SJCRH30 (cell line): Measurements from ENCODE around the gene LHX1. TPM values are rescaled to one million over a fixed set of nuclear protein-coding genes. Genes with fewer than 3 reads are reported as not detected.
A peak's percentile ranks its signal among the peaks of the same experiment; 100 is the strongest.

Experiments
- DNase-seq, 2 experiments: peaks; one replicate each; pipeline ENCODE4 v3.0.0-alpha.2; 2015 to 2020
- H3K27ac ChIP-seq: fragments of 250-450 bp; sonication (Bioruptor Pico); 2 replicates; pipeline ENCODE4 v1.5.1; 2020; ENCODE audit warnings: mild to moderate bottlenecking, moderate library complexity
- H3K27me3 ChIP-seq: fragments of 250-450 bp; sonication (Bioruptor Pico); 2 replicates; pipeline ENCODE4 v1.5.1; 2020; ENCODE audit warnings: mild to moderate bottlenecking, moderate library complexity
- H3K36me3 ChIP-seq: fragments of 250-450 bp; sonication (Bioruptor Pico); 2 replicates; pipeline ENCODE4 v1.5.1; 2020; ENCODE audit warnings: mild to moderate bottlenecking, moderate library complexity
- H3K4me1 ChIP-seq: fragments of 250-450 bp; sonication (Bioruptor Pico); 2 replicates; pipeline ENCODE4 v1.5.1; 2020; ENCODE audit warnings: mild to moderate bottlenecking, moderate library complexity
- H3K4me3 ChIP-seq: fragments of 250-450 bp; sonication (Bioruptor Pico); 2 replicates; pipeline ENCODE4 v1.5.1; 2020; ENCODE audit warnings: mild to moderate bottlenecking, moderate library complexity
- H3K9me3 ChIP-seq: fragments of 250-450 bp; sonication (Bioruptor Pico); replicated peaks from 2 replicates; pipeline ENCODE4 v1.5.1; 2020; ENCODE audit warnings: mild to moderate bottlenecking, moderate library complexity
- total RNA-seq: library from RNA; depleted of rRNA; stranded (reverse); fragments of >200 nt; shearing (Covaris generic); gene quantifications from 2 replicates; pipeline ENCODE4 v1.2.3, GENCODE V29; 2014

Gene LHX1
- total RNA-seq, 1 experiment from 2014 or later: 0.59 TPM

DNA sequence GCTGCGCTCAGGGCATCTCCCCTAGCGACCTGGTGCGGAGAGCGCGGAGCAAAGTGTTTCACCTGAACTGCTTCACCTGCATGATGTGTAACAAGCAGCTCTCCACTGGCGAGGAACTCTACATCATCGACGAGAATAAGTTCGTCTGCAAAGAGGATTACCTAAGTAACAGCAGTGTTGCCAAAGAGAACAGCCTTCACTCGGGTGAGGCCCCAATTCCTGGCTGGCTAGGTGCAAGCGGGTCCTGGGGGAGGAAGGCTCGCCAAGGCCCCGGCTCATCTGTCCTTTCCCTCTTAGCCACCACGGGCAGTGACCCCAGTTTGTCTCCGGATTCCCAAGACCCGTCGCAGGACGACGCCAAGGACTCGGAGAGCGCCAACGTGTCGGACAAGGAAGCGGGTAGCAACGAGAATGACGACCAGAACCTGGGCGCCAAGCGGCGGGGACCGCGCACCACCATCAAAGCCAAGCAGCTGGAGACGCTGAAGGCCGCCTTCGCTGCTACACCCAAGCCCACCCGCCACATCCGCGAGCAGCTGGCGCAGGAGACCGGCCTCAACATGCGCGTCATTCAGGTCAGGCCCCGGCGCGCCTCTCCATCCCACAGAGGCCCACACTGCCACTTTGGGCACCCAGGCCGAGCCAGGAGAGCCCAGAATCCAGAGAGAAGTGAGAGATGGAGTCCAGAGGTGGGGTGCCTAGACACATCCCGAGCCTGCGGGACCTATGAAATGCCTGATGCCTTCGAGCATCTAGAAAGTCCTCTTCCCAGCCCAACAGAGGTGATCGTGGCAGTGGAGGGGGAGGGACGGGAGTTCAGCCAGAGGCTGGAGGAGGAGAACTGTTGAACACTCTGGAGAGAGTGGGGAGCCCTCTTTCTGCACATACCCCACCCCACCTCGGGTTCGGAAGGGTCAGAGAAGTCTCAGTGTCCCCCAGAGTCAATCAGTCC lies 3.3 kb downstream of the LHX1 start:
- DNase-seq: no peak
- peaks cover 17% of the 10 kb centered on the region for H3K27me3 ChIP-seq
- H3K36me3 ChIP-seq: no peaks in the 10 kb centered on the region
- no peak overlapping the region for H3K27ac ChIP-seq
- no peak overlapping the region for H3K4me3 ChIP-seq
- no peaks in the 10 kb centered on the region for H3K4me1 ChIP-seq
- H3K9me3 ChIP-seq: no peaks in the 10 kb centered on the region

GRCh38 chr17:36941265-36942010 lies 4.2 kb downstream of the LHX1 start:
- Histone ChIP-seq H3K4me3 (no peak overlapping the region), H3K27ac (no peak overlapping the region), H3K4me1 (no peaks in the 10 kb centered on the region), H3K27me3 (peaks cover 17% of the 10 kb centered on the region), H3K36me3 (no peaks in the 10 kb centered on the region), H3K9me3 (no peaks in the 10 kb centered on the region)
- no peak for DNase-seq

DNA sequence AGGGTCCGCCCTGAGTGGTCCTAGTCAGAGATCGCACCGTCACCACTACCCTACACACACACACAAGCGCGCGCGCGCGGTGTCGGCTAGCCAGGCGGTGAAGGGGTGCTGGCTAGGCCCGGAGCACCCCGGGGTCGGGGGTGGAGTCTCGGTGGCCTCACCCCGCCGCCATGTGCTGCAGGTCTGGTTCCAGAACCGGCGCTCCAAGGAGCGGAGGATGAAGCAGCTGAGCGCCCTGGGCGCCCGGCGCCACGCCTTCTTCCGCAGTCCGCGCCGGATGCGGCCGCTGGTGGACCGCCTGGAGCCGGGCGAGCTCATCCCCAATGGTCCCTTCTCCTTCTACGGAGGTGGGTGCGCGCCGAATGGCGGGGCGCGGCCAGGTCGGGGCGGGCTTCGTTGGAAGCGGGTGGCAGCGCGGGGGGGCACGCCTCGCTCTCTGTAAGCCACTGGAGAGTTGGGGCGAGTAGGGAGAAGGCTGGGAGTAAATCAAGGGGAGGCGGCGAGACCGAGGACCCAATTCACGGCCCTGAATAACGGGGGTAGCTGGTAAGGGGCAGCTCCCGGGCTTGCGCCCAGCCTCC lies 4.8 kb downstream of the LHX1 start:
- DNase-seq: no peak
- H3K4me3 ChIP-seq: no peak overlapping the region
- H3K27me3 ChIP-seq: peaks cover 16% of the 10 kb centered on the region

GRCh38 chr17:36942631-36943125 lies 5.4 kb downstream of the LHX1 start:
- DNase-seq: no peak
- Histone ChIP-seq H3K4me3 (no peak overlapping the region), H3K27me3 (peaks cover 10% of the 10 kb centered on the region)

More for the DNA sequence above, 4.8 kb downstream of the LHX1 start:
- no peaks in the 10 kb centered on the region for H3K9me3 ChIP-seq
- no peaks in the 10 kb centered on the region for H3K4me1 ChIP-seq
- H3K27ac ChIP-seq: no peak overlapping the region
- H3K36me3 ChIP-seq: no peaks in the 10 kb centered on the region

GRCh38 chr17:36943250-36944191 lies 6.2 kb downstream of the LHX1 start:
- H3K27me3 ChIP-seq: peaks cover 2% of the 10 kb centered on the region; the same call in 1 of the 2 replicates
- H3K36me3 ChIP-seq: no peaks in the 10 kb centered on the region
- no peak overlapping the region for H3K27ac ChIP-seq
- H3K4me3 ChIP-seq: no peak overlapping the region
- no peak for DNase-seq
- no peaks in the 10 kb centered on the region for H3K9me3 ChIP-seq
- peaks cover 3% of the 10 kb centered on the region; the same call in 1 of the 2 replicates for H3K4me1 ChIP-seq

More at GRCh38 chr17:36942631-36943125, 5.4 kb downstream of the LHX1 start:
- H3K4me1 ChIP-seq: no peaks in the 10 kb centered on the region; the same call in 1 of the 2 replicates
- no peak overlapping the region for H3K27ac ChIP-seq
- H3K9me3 ChIP-seq: no peaks in the 10 kb centered on the region
- H3K36me3 ChIP-seq: no peaks in the 10 kb centered on the region

DNA sequence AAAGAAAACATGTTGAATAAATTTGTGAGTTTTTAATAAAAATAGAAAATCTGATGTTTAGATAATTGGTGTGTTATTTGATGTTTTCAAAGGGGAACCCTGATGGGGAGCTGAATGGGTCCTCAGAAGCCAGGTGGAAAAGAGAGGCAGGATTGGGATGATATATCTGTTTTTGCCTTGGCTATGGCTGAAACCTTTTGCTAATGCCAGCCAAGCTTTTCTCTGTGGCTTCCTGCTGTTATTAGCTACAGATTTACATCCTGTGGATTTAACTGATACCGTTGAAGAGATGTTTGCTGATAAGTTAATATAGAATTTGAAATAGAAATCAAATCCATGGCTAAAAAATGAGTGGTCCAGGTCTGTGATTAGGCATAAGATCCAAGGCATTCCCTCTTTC lies 7.3 kb downstream of the LHX1 start:
- H3K27me3 ChIP-seq: no peaks in the 10 kb centered on the region
- H3K36me3 ChIP-seq: no peaks in the 10 kb centered on the region
- no peak overlapping the region for H3K27ac ChIP-seq
- H3K4me1 ChIP-seq: peaks cover 3% of the 10 kb centered on the region; the same call in 1 of the 2 replicates
- no peak for DNase-seq
- H3K9me3 ChIP-seq: no peaks in the 10 kb centered on the region
- no peak overlapping the region for H3K4me3 ChIP-seq

GRCh38 chr17:36945140-36945539 lies 7.9 kb downstream of the LHX1 start:
- Histone ChIP-seq H3K4me1 (peaks cover 3% of the 10 kb centered on the region; the same call in 1 of the 2 replicates), H3K27me3 (no peaks in the 10 kb centered on the region), H3K36me3 (no peaks in the 10 kb centered on the region), H3K27ac (no peak overlapping the region), H3K4me3 (no peak overlapping the region), H3K9me3 (no peaks in the 10 kb centered on the region)
- no peak for DNase-seq

GRCh38 chr17:36945959-36946725 lies 8.9 kb downstream of the LHX1 start:
- no peak for DNase-seq
- no peak overlapping the region for H3K27ac ChIP-seq
- peaks cover 7% of the 10 kb centered on the region; the same call in 1 of the 2 replicates for H3K36me3 ChIP-seq
- H3K4me3 ChIP-seq: no peak overlapping the region
- no peaks in the 10 kb centered on the region for H3K27me3 ChIP-seq
- peaks cover 3% of the 10 kb centered on the region; the same call in 1 of the 2 replicates for H3K4me1 ChIP-seq
- no peaks in the 10 kb centered on the region for H3K9me3 ChIP-seq

- peaks cover 3% of the 10 kb centered on the region; the same call in 1 of the 2 replicates for H3K4me1 ChIP-seq
- H3K27me3 ChIP-seq: no peaks in the 10 kb centered on the region
- no peak for DNase-seq
- H3K9me3 ChIP-seq: no peaks in the 10 kb centered on the region
- no peak overlapping the region for H3K27ac ChIP-seq
- H3K36me3 ChIP-seq: peaks cover 12% of the 10 kb centered on the region
- no peak overlapping the region for H3K4me3 ChIP-seq
Observed at GRCh38 chr17:36946726-36947091, 9.4 kb downstream of the LHX1 start.

- peak overlapping the region; percentile 76 for H3K4me3 ChIP-seq
- no peak for DNase-seq
- no peaks in the 10 kb centered on the region for H3K9me3 ChIP-seq
- H3K4me1 ChIP-seq: peaks cover 3% of the 10 kb centered on the region; the same call in 1 of the 2 replicates
- peak overlapping the region; percentile 77; the same call in 1 of the 2 replicates for H3K27ac ChIP-seq
- H3K36me3 ChIP-seq: peaks cover 26% of the 10 kb centered on the region
- H3K27me3 ChIP-seq: no peaks in the 10 kb centered on the region
Observed at GRCh38 chr17:36947922-36948716, 10.8 kb downstream of the LHX1 start.

GRCh38 chr17:36948717-36949460 lies 11.6 kb downstream of the LHX1 start, which contains the start of gene AATF:
Gene AATF (plus strand): TSS chr17:36948954. CDS start chr17:36949126, 172 bp downstream.
- DNase-seq: peak; percentile 97 to 98
- H3K9me3 ChIP-seq: no peaks in the 10 kb centered on the region
- peak within 1 kb of the TSS; percentile 76 for H3K4me3 ChIP-seq
- peak within 1 kb of the TSS; percentile 77 for H3K27ac ChIP-seq
- H3K36me3 ChIP-seq: peaks cover 32% of the 10 kb centered on the region
- H3K27me3 ChIP-seq: no peaks in the 10 kb centered on the region
- H3K4me1 ChIP-seq: peaks cover 3% of the 10 kb centered on the region; the same call in 1 of the 2 replicates

GRCh38 chr17:36949461-36949927 lies 12.2 kb downstream of the LHX1 start:
- peak overlapping the region; percentile 77 for H3K27ac ChIP-seq
- DNase-seq: no peak

More at GRCh38 chr17:36949461-36949927, 12.2 kb downstream of the LHX1 start:
- H3K36me3 ChIP-seq: peaks cover 37% of the 10 kb centered on the region
- no peaks in the 10 kb centered on the region for H3K9me3 ChIP-seq
- H3K4me1 ChIP-seq: peaks cover 3% of the 10 kb centered on the region; the same call in 1 of the 2 replicates
- H3K27me3 ChIP-seq: no peaks in the 10 kb centered on the region
- peak overlapping the region; percentile 76 for H3K4me3 ChIP-seq
